T-helper 17 cell (primary cell): ENCODE data around the gene S100Z. TPM values are rescaled to one million over a fixed set of nuclear protein-coding genes. Genes with fewer than 3 reads are reported as not detected.
"Not testable (repeated sequence)": the region's sequence is repeated elsewhere in the genome, so short reads cannot be mapped to it uniquely, and the experiment has no call there.

Experiments used
- ATAC-seq: fragments of 150-1000 bp; cut with Tn5 transposase; 2 replicates; pipeline ENCODE4 v1.10.0; 2021; ENCODE audit warnings: mild to moderate bottlenecking, moderate library complexity
- DNase-seq, 3 donors: peaks; one replicate each; pipeline versions ENCODE4 v3.0.0 to v3.0.0-alpha.2; 2020 to 2021
- H3K9me3 ChIP-seq: one replicate; pipeline ENCODE4 v1.7.0; 2013; ENCODE audit warnings: low read length, mild to moderate bottlenecking; ENCODE audit not compliant: control insufficient read depth, poor library complexity, severe bottlenecking
- H3K27ac Mint-ChIP-seq: one replicate; pipeline ENCODE4 v1.8.0; 2022; ENCODE audit warnings: mild to moderate bottlenecking, moderate library complexity, mixed read lengths
- H3K27me3 Mint-ChIP-seq: one replicate; pipeline ENCODE4 v1.8.0; 2022; ENCODE audit warnings: mixed read lengths
- H3K36me3 Mint-ChIP-seq: one replicate; pipeline ENCODE4 v1.8.0; 2022; ENCODE audit warnings: low read depth, mixed read lengths
- H3K4me1 Mint-ChIP-seq: one replicate; pipeline ENCODE4 v1.8.0; 2022; ENCODE audit warnings: mild to moderate bottlenecking, mixed read lengths
- H3K4me3 Mint-ChIP-seq: one replicate; pipeline ENCODE4 v1.8.0; 2022; ENCODE audit warnings: mild to moderate bottlenecking, moderate library complexity, mixed read lengths
- total RNA-seq, 4 donors: library from RNA in 2 of 4; stranded (reverse) in 2 of 4; gene quantifications; one replicate each; pipeline ENCODE4 v1.2.3 and lab custom pipeline; 2022 to 2026

S100Z gene
- total RNA-seq, 2 donors from 2014 or later = 1.2 to 1.5 TPM

- no peak for DNase-seq
- Mint-ChIP-seq H3K4me1 (peaks cover 16% of the 10 kb centered on the region), H3K36me3 (peaks cover 3% of the 10 kb centered on the region), H3K27me3 (no peaks in the 10 kb centered on the region), H3K27ac (no peak overlapping the region), H3K4me3 (no peak overlapping the region)
- H3K9me3 ChIP-seq = no peaks in the 10 kb centered on the region
- ATAC-seq = no peak
These were observed 3.9 kb upstream of the S100Z start for GRCh38 chr5:76845890-76846289.

GRCh38 chr5:76850543-76851145 lies 830 bp downstream of the S100Z start:
- peaks cover 27% of the 10 kb centered on the region for H3K4me1 Mint-ChIP-seq
- no peaks in the 10 kb centered on the region for H3K27me3 Mint-ChIP-seq
- no peak for DNase-seq
- peak overlapping the region; percentile 76 for H3K4me3 Mint-ChIP-seq
- ATAC-seq = no peak
- peak overlapping the region; percentile 93 for H3K27ac Mint-ChIP-seq
- H3K9me3 ChIP-seq = no peaks in the 10 kb centered on the region
- no peaks in the 10 kb centered on the region for H3K36me3 Mint-ChIP-seq

DNA sequence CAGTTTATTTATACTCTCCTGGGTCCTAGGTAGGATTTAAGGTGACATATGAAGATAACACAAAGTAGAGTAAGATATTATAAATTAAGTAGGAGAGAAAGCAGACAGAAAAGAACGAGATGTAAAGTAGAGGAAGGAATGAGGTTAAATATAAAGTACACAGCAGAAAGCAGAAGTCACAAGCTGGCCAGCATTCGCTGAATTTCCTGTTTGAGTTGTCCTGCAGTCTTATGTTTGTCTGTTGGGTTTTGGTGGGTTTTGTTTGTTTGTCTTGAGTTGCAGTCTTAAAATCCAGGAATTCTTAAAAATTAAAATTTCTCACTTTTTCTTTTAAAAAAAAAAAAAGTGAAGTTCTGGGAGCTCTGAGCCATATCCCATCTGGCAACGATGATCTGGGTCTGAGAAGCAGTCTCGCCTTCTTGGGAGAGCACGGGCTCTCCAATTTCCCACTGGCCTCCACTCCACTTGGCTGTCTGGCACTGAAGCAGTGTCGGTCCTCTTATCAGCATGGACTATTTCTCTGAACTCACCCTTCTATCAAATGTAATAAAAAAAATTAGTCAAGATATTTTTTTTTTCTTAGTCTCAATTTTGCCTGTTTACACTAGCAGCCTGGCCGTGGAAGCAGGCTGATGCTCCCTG lies 2.0 kb downstream of the S100Z start:
- no peaks in the 10 kb centered on the region for H3K36me3 Mint-ChIP-seq
- no peaks in the 10 kb centered on the region for H3K9me3 ChIP-seq
- peak overlapping the region; percentile 93 for H3K27ac Mint-ChIP-seq
- no peak for ATAC-seq
- no peaks in the 10 kb centered on the region for H3K27me3 Mint-ChIP-seq
- DNase-seq = no peak
- no peak overlapping the region for H3K4me3 Mint-ChIP-seq
- H3K4me1 Mint-ChIP-seq = peaks cover 39% of the 10 kb centered on the region

DNA sequence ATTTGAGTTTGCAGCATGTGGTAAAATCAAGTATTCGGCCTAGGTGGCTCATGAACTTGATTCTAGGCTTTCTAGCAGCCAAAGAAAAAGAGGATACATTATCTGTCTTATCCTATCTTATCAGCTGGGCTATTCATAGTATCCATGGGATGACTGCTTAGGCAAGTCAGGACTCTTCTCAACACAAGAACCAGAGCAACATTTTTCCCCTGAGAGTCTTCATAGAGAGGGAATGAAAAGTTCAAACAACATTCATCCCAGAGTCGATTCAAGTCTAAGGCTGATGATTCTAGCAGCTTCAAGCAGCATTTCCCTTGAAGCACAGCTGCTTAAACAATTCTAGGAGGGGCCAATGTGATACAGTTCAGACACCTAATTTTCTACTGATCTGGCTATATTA lies 3.0 kb downstream of the S100Z start:
- Mint-ChIP-seq H3K27me3 (no peaks in the 10 kb centered on the region), H3K4me3 (no peak overlapping the region), H3K4me1 (peaks cover 39% of the 10 kb centered on the region), H3K27ac (no peak overlapping the region), H3K36me3 (no peaks in the 10 kb centered on the region)
- no peak for DNase-seq
- no peak for ATAC-seq
- H3K9me3 ChIP-seq = no peaks in the 10 kb centered on the region

DNA sequence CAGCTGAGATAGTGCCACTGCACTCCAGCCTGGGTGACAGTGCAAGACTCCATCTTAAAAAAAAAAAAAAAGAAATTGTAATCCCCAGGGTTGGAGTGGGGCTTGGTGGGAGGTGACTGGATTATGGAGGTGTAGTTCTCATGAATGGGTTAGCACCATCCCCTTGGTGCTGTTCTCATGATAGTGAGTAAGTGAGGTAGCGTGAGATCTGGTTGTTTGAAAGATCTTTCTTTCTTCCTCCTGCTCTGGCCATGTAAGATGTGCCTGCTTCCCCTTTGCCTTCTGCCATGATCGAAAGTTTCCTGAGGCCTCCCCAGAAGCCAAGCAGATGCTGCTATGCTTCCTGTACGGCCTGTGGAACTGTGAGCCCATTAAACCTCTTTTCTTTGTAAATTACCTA lies 3.9 kb downstream of the S100Z start:
- ATAC-seq, DNase-seq, H3K9me3 ChIP-seq, H3K27ac Mint-ChIP-seq, H3K4me3 Mint-ChIP-seq, H3K27me3 Mint-ChIP-seq, H3K36me3 Mint-ChIP-seq: not testable (repeated sequence)
- H3K4me1 Mint-ChIP-seq = peaks cover 39% of the 10 kb centered on the region

GRCh38 chr5:76854644-76855043 lies 4.8 kb downstream of the S100Z start:
- DNase-seq = no peak
- no peak for ATAC-seq
- no peaks in the 10 kb centered on the region for H3K9me3 ChIP-seq
- peaks cover 38% of the 10 kb centered on the region for H3K4me1 Mint-ChIP-seq
- H3K4me3 Mint-ChIP-seq = no peak overlapping the region
- no peaks in the 10 kb centered on the region for H3K36me3 Mint-ChIP-seq
- no peak overlapping the region for H3K27ac Mint-ChIP-seq
- no peaks in the 10 kb centered on the region for H3K27me3 Mint-ChIP-seq

- not testable (repeated sequence) for H3K27me3 Mint-ChIP-seq, H3K9me3 ChIP-seq, ATAC-seq, DNase-seq, H3K36me3 Mint-ChIP-seq
- Mint-ChIP-seq H3K4me3 (peak overlapping the region; percentile 67), H3K27ac (peak overlapping the region; percentile 83), H3K4me1 (peaks cover 30% of the 10 kb centered on the region)
These were observed 5.7 kb downstream of the S100Z start for GRCh38 chr5:76855501-76855900.

DNA sequence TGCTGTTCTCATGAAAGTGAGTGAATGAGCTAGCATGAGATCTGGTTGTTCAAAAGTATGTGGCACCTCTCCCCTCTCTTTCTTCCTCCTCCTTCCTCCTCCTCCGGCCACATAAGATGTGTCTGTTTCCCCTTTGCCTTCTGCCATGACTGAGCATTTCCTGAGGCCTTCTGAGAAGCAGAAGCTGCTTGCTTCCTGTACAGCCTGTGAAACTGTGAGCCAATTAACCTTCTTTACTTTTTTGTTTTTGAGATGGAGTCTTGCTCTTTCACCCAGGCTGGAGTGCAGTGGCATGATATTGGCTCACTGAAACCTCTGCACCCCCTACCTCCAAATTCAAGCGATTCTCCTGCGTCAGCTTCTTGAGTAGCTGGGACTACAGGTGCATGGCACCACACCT lies 6.1 kb downstream of the S100Z start:
- peak; percentile 79 for ATAC-seq

DNA sequence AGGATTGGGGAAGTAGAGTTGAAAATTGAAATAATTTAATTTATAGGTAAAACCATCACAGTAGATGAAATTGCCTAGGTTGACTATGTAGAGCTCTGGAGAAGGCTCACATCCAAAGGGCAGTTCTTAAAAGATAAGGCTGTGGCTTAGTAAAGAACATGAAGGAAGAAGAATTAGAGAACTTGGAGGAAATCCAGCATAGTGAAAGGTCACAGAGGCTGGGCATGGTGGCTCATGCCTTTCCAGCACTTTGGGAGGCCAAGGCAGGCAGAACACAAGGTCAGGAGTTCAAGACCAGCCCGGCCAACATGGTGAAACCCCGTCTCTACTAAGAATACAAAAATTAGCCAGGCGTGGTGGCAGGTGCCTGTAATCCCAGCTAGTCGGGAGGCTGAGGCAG lies 7.0 kb downstream of the S100Z start:
- not testable (repeated sequence) for H3K27me3 Mint-ChIP-seq, H3K36me3 Mint-ChIP-seq, H3K9me3 ChIP-seq, DNase-seq, ATAC-seq
- Mint-ChIP-seq H3K4me1 (peaks cover 20% of the 10 kb centered on the region), H3K27ac (peak overlapping the region; percentile 83), H3K4me3 (peak overlapping the region; percentile 32)

More for the DNA sequence above, 6.1 kb downstream of the S100Z start:
- Mint-ChIP-seq H3K27ac (peak overlapping the region; percentile 83), H3K27me3 (no peaks in the 10 kb centered on the region), H3K4me1 (peaks cover 28% of the 10 kb centered on the region), H3K36me3 (no peaks in the 10 kb centered on the region), H3K4me3 (peak overlapping the region; percentile 67)
- DNase-seq = no peak
- no peaks in the 10 kb centered on the region for H3K9me3 ChIP-seq

DNA sequence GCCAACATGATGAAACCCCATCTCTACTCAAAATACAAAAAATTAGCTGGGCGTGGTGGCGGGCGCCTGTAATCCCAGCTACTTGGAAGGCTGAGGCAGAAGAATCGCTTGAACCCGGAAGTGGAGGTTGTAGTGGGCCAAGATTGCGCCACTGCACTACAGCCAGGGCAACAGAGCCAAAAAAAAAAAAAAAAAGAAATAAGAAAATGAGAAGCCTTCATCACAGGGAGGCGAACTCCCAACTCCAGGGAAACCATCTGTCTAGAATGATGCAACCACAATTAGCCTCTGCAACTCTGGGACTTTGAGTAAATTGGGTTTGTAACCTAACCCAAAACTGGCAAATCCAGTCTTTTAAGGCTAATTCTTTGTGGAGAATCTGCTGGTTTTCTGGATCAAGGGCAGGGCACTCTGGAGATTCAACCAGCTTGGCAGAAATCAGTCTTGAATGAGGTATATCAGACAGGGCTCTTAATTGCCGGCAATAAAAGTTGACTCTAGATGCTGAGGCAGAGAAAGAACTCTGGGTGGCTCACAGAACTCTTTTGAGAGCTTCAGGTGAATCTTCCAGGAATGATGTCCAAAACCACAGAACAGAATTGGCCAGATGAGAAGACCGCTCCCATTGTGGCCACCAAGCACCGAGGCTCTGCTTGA lies 9.9 kb downstream of the S100Z start:
- DNase-seq = no peak
- no peak overlapping the region for H3K4me3 Mint-ChIP-seq
- no peaks in the 10 kb centered on the region for H3K36me3 Mint-ChIP-seq
- no peak overlapping the region for H3K27ac Mint-ChIP-seq
- peaks cover 18% of the 10 kb centered on the region for H3K4me1 Mint-ChIP-seq
- no peak for ATAC-seq
- no peaks in the 10 kb centered on the region for H3K27me3 Mint-ChIP-seq
- no peaks in the 10 kb centered on the region for H3K9me3 ChIP-seq

DNA sequence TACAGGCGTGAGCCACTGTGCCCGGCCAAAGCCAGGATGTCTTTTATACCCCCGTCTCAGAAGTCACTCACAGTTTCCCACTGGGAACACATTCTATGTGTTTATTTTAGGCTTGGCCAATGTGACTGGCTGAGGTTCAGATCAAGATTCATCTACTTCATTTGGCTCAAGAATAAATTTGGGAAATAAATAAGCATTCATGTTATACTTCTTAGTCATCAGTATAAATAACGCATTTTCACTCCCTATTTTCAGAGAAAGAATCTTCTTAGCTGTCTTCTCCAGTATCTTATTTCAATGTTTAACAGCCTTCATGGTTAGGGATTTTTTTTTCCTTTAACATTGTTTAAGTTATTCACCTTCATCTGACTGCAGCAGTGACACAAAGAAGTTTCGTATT lies 11.8 kb downstream of the S100Z start:
- ATAC-seq = no peak
- Mint-ChIP-seq H3K4me1 (peaks cover 2% of the 10 kb centered on the region), H3K27me3 (no peaks in the 10 kb centered on the region), H3K27ac (no peak overlapping the region), H3K36me3 (no peaks in the 10 kb centered on the region), H3K4me3 (no peak overlapping the region)
- H3K9me3 ChIP-seq = no peaks in the 10 kb centered on the region
- DNase-seq = no peak

DNA sequence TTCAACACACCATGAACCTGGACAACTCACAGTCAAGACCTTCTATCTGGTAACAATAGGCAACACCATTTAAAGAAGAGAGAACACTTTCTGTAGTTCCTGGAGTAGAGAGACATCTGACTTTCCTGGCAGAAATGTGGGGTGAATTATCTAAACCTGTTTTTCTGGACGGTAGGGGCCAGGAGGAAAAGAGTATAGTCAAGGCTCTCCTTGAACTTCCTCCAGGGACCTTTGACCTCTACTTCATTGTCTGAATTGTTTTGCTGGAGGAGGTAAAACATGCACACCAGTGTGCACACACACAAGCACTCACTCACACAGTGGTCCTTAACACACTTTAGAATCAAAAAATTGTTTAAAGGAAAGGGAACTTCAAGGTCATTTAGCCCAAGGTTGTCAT lies 13.2 kb downstream of the S100Z start:
- no peaks in the 10 kb centered on the region for H3K27me3 Mint-ChIP-seq
- no peak for ATAC-seq

DNA sequence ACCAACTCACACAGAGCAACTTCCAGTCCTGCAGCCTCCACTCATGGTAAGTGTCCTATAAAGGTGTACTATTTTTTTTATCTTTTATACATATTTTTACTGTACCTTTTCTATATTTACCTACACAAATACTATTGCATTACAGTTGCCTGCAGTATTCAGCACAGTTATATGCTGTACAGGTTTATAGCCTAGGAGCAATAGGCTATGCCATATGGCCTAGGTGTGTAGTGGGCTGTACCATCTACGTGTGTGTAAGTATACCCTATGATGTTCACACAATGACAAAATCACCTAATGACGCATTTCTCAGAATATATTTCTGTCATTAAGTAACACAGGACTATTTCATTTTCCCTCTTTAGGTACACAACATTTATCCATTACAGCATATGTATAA lies 16.7 kb downstream of the S100Z start:
- H3K27ac Mint-ChIP-seq = no peak overlapping the region
- DNase-seq = no peak
- no peak for ATAC-seq
- no peak overlapping the region for H3K4me3 Mint-ChIP-seq
- no peaks in the 10 kb centered on the region for H3K27me3 Mint-ChIP-seq
- peaks cover 2% of the 10 kb centered on the region for H3K36me3 Mint-ChIP-seq
- peaks cover 4% of the 10 kb centered on the region for H3K4me1 Mint-ChIP-seq
- no peaks in the 10 kb centered on the region for H3K9me3 ChIP-seq

More for the DNA sequence above, 13.2 kb downstream of the S100Z start:
- Mint-ChIP-seq H3K4me1 (peaks cover under 1% of the 10 kb centered on the region), H3K4me3 (no peak overlapping the region), H3K36me3 (no peaks in the 10 kb centered on the region), H3K27ac (no peak overlapping the region)
- no peaks in the 10 kb centered on the region for H3K9me3 ChIP-seq
- no peak for DNase-seq

DNA sequence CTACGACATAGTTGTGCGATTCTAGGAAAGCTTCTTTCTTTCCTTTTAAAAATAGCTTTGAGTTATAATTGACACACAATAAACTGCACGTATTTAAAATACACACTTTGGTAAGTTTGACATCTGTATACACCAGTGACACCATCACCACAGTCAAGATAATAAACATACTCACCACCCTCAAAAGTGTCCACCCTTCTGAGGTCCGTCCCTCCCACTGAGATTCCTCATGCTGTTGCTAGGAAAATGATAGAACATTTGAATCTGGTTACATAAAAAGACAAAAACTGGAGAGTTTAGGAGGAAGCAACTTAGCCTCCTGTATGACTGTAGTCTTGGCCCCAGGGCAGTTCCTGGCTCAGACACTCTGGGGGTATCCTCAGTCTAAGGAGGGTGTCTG lies 17.2 kb downstream of the S100Z start:
- H3K27me3 Mint-ChIP-seq = no peaks in the 10 kb centered on the region
- no peak for DNase-seq
- no peak for ATAC-seq
- peak overlapping the region; percentile 19 for H3K27ac Mint-ChIP-seq
- H3K4me3 Mint-ChIP-seq = no peak overlapping the region
- H3K9me3 ChIP-seq = no peaks in the 10 kb centered on the region
- peaks cover 2% of the 10 kb centered on the region for H3K36me3 Mint-ChIP-seq
- H3K4me1 Mint-ChIP-seq = peaks cover 4% of the 10 kb centered on the region
